Hepatocyte (in vitro differentiated cells): ENCODE results near the gene HCN3.

Source experiments
- CTCF ChIP-seq: fragments of 200-600 bp; sonication (generic); IDR thresholded peaks from 2 replicates; pipeline ENCODE4 v1.5.1; 2016; ENCODE audit warnings: antibody characterized with exemption, mild to moderate bottlenecking; ENCODE audit not compliant: poor library complexity
- EZH2 ChIP-seq: fragments of 200-600 bp; sonication (generic); IDR thresholded peaks from 2 replicates; pipeline ENCODE4 v1.6.1; 2016; ENCODE audit warnings: antibody characterized with exemption, mild to moderate bottlenecking, borderline replicate concordance

- TF ChIP-seq CTCF, result peak; percentile 99
- TF ChIP-seq EZH2, result no peak
Measured at GRCh38 chr1:155250633-155251449, 26.4 kb upstream of the HCN3 start.
